Chondrocyte (in vitro differentiated cells): Measurements from ENCODE around the gene RGS3. TPM values are rescaled to one million over a fixed set of nuclear protein-coding genes. Genes with fewer than 3 reads are reported as not detected.
A peak's percentile ranks its signal among the peaks of the same experiment; 100 is the strongest.

Experiments used
- DNase-seq: peaks from one replicate; pipeline ENCODE4 v3.0.0; 2021; ENCODE audit warnings: mixed read lengths, low spot score
- H3K27ac Mint-ChIP-seq: one replicate; pipeline ENCODE4 v1.8.0; 2021; ENCODE audit warnings: mild to moderate bottlenecking, moderate library complexity, mixed read lengths; ENCODE audit not compliant: unreplicated experiment
- H3K27me3 Mint-ChIP-seq: 2 replicates; pipeline ENCODE4 v1.8.0; 2021; ENCODE audit warnings: low read depth, mixed read lengths
- H3K36me3 Mint-ChIP-seq: 2 replicates; pipeline ENCODE4 v1.8.0; 2021; ENCODE audit warnings: low read depth, mixed read lengths
- H3K4me1 Mint-ChIP-seq: 2 replicates; pipeline ENCODE4 v1.8.0; 2021; ENCODE audit warnings: low read depth, mild to moderate bottlenecking, mixed read lengths
- H3K4me3 Mint-ChIP-seq: one replicate; pipeline ENCODE4 v1.8.0; 2021; ENCODE audit warnings: mild to moderate bottlenecking, moderate library complexity, mixed read lengths; ENCODE audit not compliant: unreplicated experiment
- H3K9me3 Mint-ChIP-seq: 2 replicates; pipeline ENCODE4 v1.8.0; 2021; ENCODE audit warnings: low read depth, mixed read lengths
- CTCF ChIP-seq: fragments of 200-600 bp; sonication (generic); IDR thresholded peaks from 2 replicates; pipeline ENCODE4 v1.5.0; 2021; ENCODE audit warnings: antibody characterized with exemption, mild to moderate bottlenecking, moderate library complexity
- total RNA-seq: library from RNA; stranded (reverse); gene quantifications from 3 replicates; pipeline ENCODE4 v1.2.1, GENCODE V29; 2021

The RGS3 gene
- total RNA-seq, 1 donor from 2014 or later, result 55.2 TPM

GRCh38 chr9:113506090-113506589, 42.6 kb downstream of the RGS3 start:
- DNase-seq, result no peak
- Mint-ChIP-seq H3K9me3 (no peaks in the 10 kb centered on the region), H3K4me3 (no peak overlapping the region), H3K4me1 (peaks cover 52% of the 10 kb centered on the region), H3K36me3 (no peaks in the 10 kb centered on the region), H3K27me3 (no peaks in the 10 kb centered on the region), H3K27ac (no peak overlapping the region)
- TF ChIP-seq CTCF, result no peak

- DNase-seq, result no peak
- Mint-ChIP-seq H3K9me3 (no peaks in the 10 kb centered on the region), H3K4me1 (peaks cover 47% of the 10 kb centered on the region), H3K4me3 (no peak overlapping the region), H3K27me3 (no peaks in the 10 kb centered on the region), H3K36me3 (no peaks in the 10 kb centered on the region), H3K27ac (no peak overlapping the region)
- no peak for TF ChIP-seq CTCF
Observed at GRCh38 chr9:113507256-113507655, 43.7 kb downstream of the RGS3 start.

GRCh38 chr9:113508111-113508749, 44.7 kb downstream of the RGS3 start:
- no peaks in the 10 kb centered on the region for H3K36me3 Mint-ChIP-seq
- H3K9me3 Mint-ChIP-seq, result no peaks in the 10 kb centered on the region
- H3K27ac Mint-ChIP-seq, result no peak overlapping the region
- TF ChIP-seq CTCF, result peak; percentile 45
- no peak for DNase-seq
- H3K27me3 Mint-ChIP-seq, result no peaks in the 10 kb centered on the region
- no peak overlapping the region for H3K4me3 Mint-ChIP-seq
- H3K4me1 Mint-ChIP-seq, result peaks cover 40% of the 10 kb centered on the region

- DNase-seq, result no peak
- Mint-ChIP-seq H3K4me3 (no peak overlapping the region), H3K9me3 (no peaks in the 10 kb centered on the region), H3K27ac (no peak overlapping the region), H3K36me3 (no peaks in the 10 kb centered on the region), H3K27me3 (no peaks in the 10 kb centered on the region), H3K4me1 (peaks cover 28% of the 10 kb centered on the region)
- no peak for TF ChIP-seq CTCF
Observed at GRCh38 chr9:113509463-113509862, 45.9 kb downstream of the RGS3 start.

GRCh38 chr9:113511047-113511521, 47.6 kb downstream of the RGS3 start:
- TF ChIP-seq CTCF, result no peak
- Mint-ChIP-seq H3K9me3 (no peaks in the 10 kb centered on the region), H3K27me3 (no peaks in the 10 kb centered on the region), H3K4me1 (peaks cover 18% of the 10 kb centered on the region), H3K36me3 (no peaks in the 10 kb centered on the region), H3K4me3 (no peak overlapping the region), H3K27ac (no peak overlapping the region)
- peak; percentile 36 for DNase-seq
